H1 (cell line): ENCODE measurements around the gene KCND3.

Experiments used
- CHD1 ChIP-seq: IDR thresholded peaks from 2 replicates; pipeline ENCODE4 v1.6.1; 2012; ENCODE audit warnings: low read depth, low read length, improper control_type of control experiment
- CREB1 ChIP-seq: IDR thresholded peaks from 2 replicates; pipeline ENCODE4 v1.6.1; 2012; ENCODE audit warnings: inconsistent platforms
- CTCF ChIP-seq, 3 experiments: IDR thresholded peaks; 1 replicate in 2 of 3; 2 replicates in 1 of 3; pipeline versions ENCODE4 v1.5.1 to v1.6.1; 2011; ENCODE audit warnings: low read length in 3 of 3, mild to moderate bottlenecking in 3 of 3, inconsistent platforms in 2 of 3, low read depth in 1 of 3, moderate library complexity in 1 of 3; ENCODE audit not compliant: insufficient read depth in 1 of 3; ENCODE audit errors: control extremely low read depth in 1 of 3
- E2F6 ChIP-seq: IDR thresholded peaks from 2 replicates; pipeline ENCODE4 v1.6.1; 2012; ENCODE audit warnings: inconsistent platforms
- GABPA ChIP-seq: IDR thresholded peaks from 2 replicates; pipeline ENCODE4 v1.6.1; 2011; ENCODE audit warnings: mild to moderate bottlenecking, low read length, moderate library complexity, borderline replicate concordance; ENCODE audit not compliant: insufficient read depth
- GTF2F1 ChIP-seq: IDR thresholded peaks from 2 replicates; pipeline ENCODE4 v1.6.1; 2012; ENCODE audit warnings: low read depth, low read length, improper control_type of control experiment, borderline replicate concordance
- MAFK ChIP-seq: IDR thresholded peaks from 2 replicates; pipeline ENCODE4 v1.6.1; 2012; ENCODE audit warnings: low read depth, mild to moderate bottlenecking, improper control_type of control experiment, low read length
- POLR2A ChIP-seq, 2 experiments: IDR thresholded peaks; 1 replicate in 1 of 2; 2 replicates in 1 of 2; pipeline ENCODE4 v1.6.1; 2011; ENCODE audit warnings: low read depth in 2 of 2, low read length in 2 of 2, mild to moderate bottlenecking in 2 of 2; ENCODE audit errors: control extremely low read depth in 1 of 2
- RFX5 ChIP-seq: IDR thresholded peaks from 2 replicates; pipeline ENCODE4 v1.6.1; 2011; ENCODE audit warnings: low read depth, low read length, improper control_type of control experiment, borderline replicate concordance
- SP1 ChIP-seq: IDR thresholded peaks from 2 replicates; pipeline ENCODE4 v1.6.1; 2011; ENCODE audit warnings: low read depth, low read length
- TEAD4 ChIP-seq: IDR thresholded peaks from 2 replicates; pipeline ENCODE4 v1.6.1; 2012; ENCODE audit warnings: low read depth, low read length, inconsistent platforms, mixed read lengths
- YY1 ChIP-seq: IDR thresholded peaks from 2 replicates; pipeline ENCODE4 v1.6.1; 2011; ENCODE audit warnings: low read depth, mild to moderate bottlenecking, low read length

GRCh38 chr1:111848852-111849545 is 140.5 kb downstream of the KCND3 start:
- TF ChIP-seq GTF2F1 (no peak), TEAD4 (no peak), CTCF (IDR thresholded peaks at IDR 0.05; ENCODE audit: control extremely low read depth in 1 of 3, insufficient read depth in 1 of 3, low read depth in 1 of 3, low read length in 3 of 3) (no peak), SP1 (no peak), GABPA (no peak), POLR2A (IDR thresholded peaks at IDR 0.05; ENCODE audit: control extremely low read depth in 1 of 2, low read depth in 2 of 2, low read length in 2 of 2) (no peak), MAFK (no peak), CREB1 (no peak), YY1 (no peak), CHD1 (no peak), RFX5 (no peak), E2F6 (no peak)
